Activated B cell treated with CpG ODN at 0.5 μM for 24 hours (primary cell): ENCODE results near the gene KCNQ1. TPM values are rescaled to one million over a fixed set of nuclear protein-coding genes. Genes with fewer than 3 reads are reported as not detected.
A peak's percentile ranks its signal among the peaks of the same experiment; 100 is the strongest.

Source experiments
- ATAC-seq: fragments of 200-7000 bp; cut with Tn5 transposase; one replicate; pipeline ENCODE4 v1.10.0; 2021; ENCODE audit warnings: low read depth, mild to moderate bottlenecking, moderate library complexity
- CTCF ChIA-PET: fragments of 350-600 bp; sonication (Branson Sonifier 250); formaldehyde crosslinking; loops from one replicate; lab custom pipeline; 2021; ENCODE audit warnings: antibody characterized with exemption; lab: Charles Lee
- POLR2A ChIA-PET: fragments of 350-600 bp; sonication (Branson Sonifier 250); formaldehyde crosslinking; loops from one replicate; lab custom pipeline; 2021; ENCODE audit warnings: antibody characterized with exemption; lab: Charles Lee
- DNase-seq: peaks from one replicate; pipeline ENCODE4 v3.0.0; 2022
- H3K27ac Mint-ChIP-seq: one replicate; pipeline ENCODE4 v1.8.0; 2020; ENCODE audit warnings: mixed read lengths
- H3K27me3 Mint-ChIP-seq: one replicate; pipeline ENCODE4 v1.8.0; 2021; ENCODE audit warnings: mixed read lengths
- H3K36me3 Mint-ChIP-seq: one replicate; pipeline ENCODE4 v1.8.0; 2021; ENCODE audit warnings: low read depth, mixed read lengths
- H3K4me1 Mint-ChIP-seq: one replicate; pipeline ENCODE4 v1.8.0; 2021; ENCODE audit warnings: mixed read lengths
- H3K4me3 Mint-ChIP-seq: one replicate; pipeline ENCODE4 v1.8.0; 2020; ENCODE audit warnings: mild to moderate bottlenecking, mixed read lengths
- H3K9me3 Mint-ChIP-seq: one replicate; pipeline ENCODE4 v1.8.0; 2020; ENCODE audit warnings: mixed read lengths
- CTCF ChIP-seq: fragments of 200-600 bp; IDR thresholded peaks from one replicate; pipeline ENCODE4 v1.8.0; 2022; ENCODE audit warnings: antibody characterized with exemption, mild to moderate bottlenecking
- intact Hi-C: fragments of 100-400 bp; cut with micrococcal nuclease; formaldehyde crosslinking; loops from one replicate; pipeline ENCODE4 v1.15.1; 2024
- total RNA-seq: library from RNA; stranded (reverse); gene quantifications from 2 replicates; pipeline ENCODE4 v1.2.3, GENCODE V29; 2022

KCNQ1 gene
- total RNA-seq, 1 donor from 2014 or later = 6.5 TPM

GRCh38 chr11:2765491-2765890 lies 320.7 kb downstream of the KCNQ1 start:
- ChIA-PET POLR2A (no interaction called here), CTCF (no interaction called here)
- TF ChIP-seq CTCF = no peak
- H3K4me1 Mint-ChIP-seq = no peaks in the 10 kb centered on the region
- no peak for DNase-seq
- H3K27me3 Mint-ChIP-seq = no peaks in the 10 kb centered on the region
- intact Hi-C loops = no loop called here
- ATAC-seq = no peak
- H3K27ac Mint-ChIP-seq = no peak overlapping the region
- H3K9me3 Mint-ChIP-seq = peaks cover 9% of the 10 kb centered on the region
- peaks cover 17% of the 10 kb centered on the region for H3K36me3 Mint-ChIP-seq
- no peak overlapping the region for H3K4me3 Mint-ChIP-seq

GRCh38 chr11:2766166-2766565 lies 321.4 kb downstream of the KCNQ1 start:
- TF ChIP-seq CTCF = no peak
- Mint-ChIP-seq H3K9me3 (peaks cover 9% of the 10 kb centered on the region), H3K4me3 (no peak overlapping the region), H3K4me1 (no peaks in the 10 kb centered on the region), H3K36me3 (peaks cover 21% of the 10 kb centered on the region), H3K27me3 (no peaks in the 10 kb centered on the region), H3K27ac (no peak overlapping the region)
- intact Hi-C loops = no loop called here
- ChIA-PET POLR2A (no interaction called here), CTCF (no interaction called here)
- DNase-seq (no peak), ATAC-seq (no peak)

GRCh38 chr11:2767071-2767470 lies 322.3 kb downstream of the KCNQ1 start:
- no peak for DNase-seq

GRCh38 chr11:2767801-2768200 lies 323.0 kb downstream of the KCNQ1 start:
- Mint-ChIP-seq H3K9me3 (peaks cover 9% of the 10 kb centered on the region), H3K4me3 (no peak overlapping the region), H3K4me1 (no peaks in the 10 kb centered on the region), H3K36me3 (peaks cover 23% of the 10 kb centered on the region), H3K27me3 (no peaks in the 10 kb centered on the region), H3K27ac (no peak overlapping the region)
- ATAC-seq (no peak), DNase-seq (no peak)
- intact Hi-C loops = no loop called here
- TF ChIP-seq CTCF = no peak
- POLR2A ChIA-PET = no interaction called here
- CTCF ChIA-PET = no interaction called here

More at GRCh38 chr11:2767071-2767470, 322.3 kb downstream of the KCNQ1 start:
- intact Hi-C loops = no loop called here
- H3K9me3 Mint-ChIP-seq = peaks cover 9% of the 10 kb centered on the region
- H3K4me3 Mint-ChIP-seq = no peak overlapping the region
- CTCF ChIA-PET = no interaction called here
- TF ChIP-seq CTCF = no peak
- no peak for ATAC-seq
- H3K27me3 Mint-ChIP-seq = no peaks in the 10 kb centered on the region
- POLR2A ChIA-PET = no interaction called here
- H3K36me3 Mint-ChIP-seq = peaks cover 25% of the 10 kb centered on the region
- no peaks in the 10 kb centered on the region for H3K4me1 Mint-ChIP-seq
- peak overlapping the region; percentile 24 for H3K27ac Mint-ChIP-seq

- Mint-ChIP-seq H3K4me3 (no peak overlapping the region), H3K27me3 (no peaks in the 10 kb centered on the region), H3K27ac (no peak overlapping the region), H3K4me1 (no peaks in the 10 kb centered on the region), H3K36me3 (peaks cover 26% of the 10 kb centered on the region), H3K9me3 (peaks cover 9% of the 10 kb centered on the region)
- ATAC-seq (no peak), DNase-seq (no peak)
- intact Hi-C loops = no loop called here
- ChIA-PET CTCF (no interaction called here), POLR2A (no interaction called here)
- no peak for TF ChIP-seq CTCF
These were observed 323.9 kb downstream of the KCNQ1 start for GRCh38 chr11:2768471-2769408.
